Measurements from ENCODE around the gene PRELP. TPM values are rescaled to one million over a fixed set of nuclear protein-coding genes. Genes with fewer than 3 reads are reported as not detected.

Gene PRELP
- total and polyA plus RNA-seq, 9 of the 15 experiments (the other 6 are each of a cell fraction or from before 2014, with no cell fraction given), result 0.04 TPM; not detected in 8

DNA sequence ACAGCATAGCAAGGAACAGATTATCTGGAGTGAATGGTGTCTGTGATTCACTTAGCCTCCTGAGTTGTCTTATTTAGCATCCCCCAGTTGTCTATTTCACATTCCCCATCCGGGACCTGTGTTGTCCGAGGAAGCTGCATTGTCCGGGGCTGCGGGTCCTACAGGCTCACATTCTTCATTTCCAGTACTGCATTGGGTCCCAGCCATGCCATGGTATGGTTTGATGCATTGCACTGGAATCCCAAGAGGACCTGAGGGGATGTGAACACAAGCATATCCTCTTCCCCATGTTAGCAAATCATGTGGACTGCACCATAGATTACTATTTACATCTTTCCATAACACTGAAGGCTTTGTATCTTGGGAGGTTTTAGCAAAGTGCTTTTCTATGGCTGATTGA lies 48.2 kb upstream of the PRELP start:
- intact Hi-C loops (cut with micrococcal nuclease), result no loop called here
- ATAC-seq (no peak), FAIRE-seq (no peak), DNase-seq (ENCODE audit: extremely low read depth in 1 of 4, low spot score in 3 of 4) (no peak)
- no peak overlapping the region for H3K4me3 ChIP-seq
- no peak overlapping the region for H2AFZ ChIP-seq (ENCODE audit: low read depth, low read length)
- in situ Hi-C loops (cut with MboI), result no loop called here
- H3K4me2 ChIP-seq (ENCODE audit: insufficient read depth, low read length), result no peak overlapping the region
- peaks cover 17 to 53% of the 10 kb centered on the region in 2 experiments for H3K27me3 ChIP-seq (ENCODE audit: control insufficient read depth in 2 of 2, insufficient read depth in 2 of 2, low read length in 2 of 2)
- no peaks in the 10 kb centered on the region for H4K20me1 ChIP-seq (replicated peaks; ENCODE audit: control insufficient read depth, insufficient read depth, low read length)
- no peaks in the 10 kb centered on the region for H3K9me1 ChIP-seq (ENCODE audit: control insufficient read depth, insufficient read depth, low read length)
- BruUV-seq (replicated peaks), result no TSS peak
- H3K36me3 ChIP-seq (ENCODE audit: control insufficient read depth, insufficient read depth, low read length), result no peaks in the 10 kb centered on the region
- ChIA-PET CTCF (ENCODE audit: low intra/inter-chr PET ratio) (no interaction called here), POLR2A (interaction anchor here (0.6 kb wide), 2 partner anchors 243 to 470 kb away, joined by 3 read pairs; no protein-coding TSS in a partner anchor)
- no peaks in the 10 kb centered on the region for H3K79me2 ChIP-seq (ENCODE audit: control insufficient read depth, insufficient read depth, low read length)
- no peak overlapping the region for H3K27ac ChIP-seq (ENCODE audit: extremely low read depth, low read depth, low read length)
- no peaks in the 10 kb centered on the region for H3K4me1 ChIP-seq (replicated peaks in 1 of 2; ENCODE audit: control insufficient read depth in 2 of 2, insufficient read depth in 2 of 2, low read length in 2 of 2)
- no peak overlapping the region for H3K9ac ChIP-seq (ENCODE audit: insufficient read depth in 1 of 2, low read depth in 2 of 2, low read length in 2 of 2)
- WGBS (ENCODE audit: insufficient coverage, low coverage, missing lambda C conversion rate), result 0% methylated on average over 4 of the region's 4 CpGs
- H3K9me3 ChIP-seq (replicated peaks; ENCODE audit: control insufficient read depth, insufficient read depth, low read depth, low read length), result no peaks in the 10 kb centered on the region
- TF ChIP-seq RBM15 (IDR thresholded peaks at IDR 0.05; ENCODE audit: insufficient read depth, low read length), result no peak
- no peak for TF ChIP-seq ZNF354B (CRISPR knock-in tag; IDR thresholded peaks at IDR 0.05)
- TF ChIP-seq EWSR1 (IDR thresholded peaks at IDR 0.05; ENCODE audit: borderline replicate concordance, low read depth, partially characterized antibody), result no peak
- no peak for TF ChIP-seq ZKSCAN1 (IDR thresholded peaks at IDR 0.05; ENCODE audit: low read depth, low read length)
- no peak for TF ChIP-seq RBM25 (IDR thresholded peaks at IDR 0.05; ENCODE audit: low read depth, low read length, severe bottlenecking)
- TF ChIP-seq HCFC1 (IDR thresholded peaks at IDR 0.05; ENCODE audit: low read depth, low read length), result no peak
- TF ChIP-seq, protein P1, sequence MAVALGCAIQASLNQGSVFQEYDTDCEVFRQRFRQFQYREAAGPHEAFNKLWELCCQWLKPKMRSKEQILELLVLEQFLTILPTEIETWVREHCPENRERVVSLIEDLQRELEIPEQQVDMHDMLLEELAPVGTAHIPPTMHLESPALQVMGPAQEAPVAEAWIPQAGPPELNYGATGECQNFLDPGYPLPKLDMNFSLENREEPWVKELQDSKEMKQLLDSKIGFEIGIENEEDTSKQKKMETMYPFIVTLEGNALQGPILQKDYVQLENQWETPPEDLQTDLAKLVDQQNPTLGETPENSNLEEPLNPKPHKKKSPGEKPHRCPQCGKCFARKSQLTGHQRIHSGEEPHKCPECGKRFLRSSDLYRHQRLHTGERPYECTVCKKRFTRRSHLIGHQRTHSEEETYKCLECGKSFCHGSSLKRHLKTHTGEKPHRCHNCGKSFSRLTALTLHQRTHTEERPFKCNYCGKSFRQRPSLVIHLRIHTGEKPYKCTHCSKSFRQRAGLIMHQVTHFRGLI (CRISPR knock-in tag; IDR thresholded peaks at IDR 0.05), result no peak
- no peak for TF ChIP-seq ZNF551 (CRISPR knock-in tag; IDR thresholded peaks at IDR 0.05)
- no peak for TF ChIP-seq NCOA2 (IDR thresholded peaks at IDR 0.05; ENCODE audit: partially characterized antibody in 2 of 2)
- no peak for TF ChIP-seq SIX5 (IDR thresholded peaks at IDR 0.05; ENCODE audit: borderline replicate concordance in 1 of 2, insufficient read depth in 1 of 2, low read depth in 1 of 2, low read length in 2 of 2)
- no peak for TF ChIP-seq FOXA3 (CRISPR knock-in tag; conservative IDR thresholded peaks at IDR 0.05 in 1 of 2, IDR thresholded peaks at IDR 0.05 in 1 of 2)
- TF ChIP-seq MXI1 (IDR thresholded peaks at IDR 0.05; ENCODE audit: low read depth, low read length), result no peak
- TF ChIP-seq PHB (CRISPR knock-in tag; IDR thresholded peaks at IDR 0.05), result no peak
- TF ChIP-seq, protein P2, sequence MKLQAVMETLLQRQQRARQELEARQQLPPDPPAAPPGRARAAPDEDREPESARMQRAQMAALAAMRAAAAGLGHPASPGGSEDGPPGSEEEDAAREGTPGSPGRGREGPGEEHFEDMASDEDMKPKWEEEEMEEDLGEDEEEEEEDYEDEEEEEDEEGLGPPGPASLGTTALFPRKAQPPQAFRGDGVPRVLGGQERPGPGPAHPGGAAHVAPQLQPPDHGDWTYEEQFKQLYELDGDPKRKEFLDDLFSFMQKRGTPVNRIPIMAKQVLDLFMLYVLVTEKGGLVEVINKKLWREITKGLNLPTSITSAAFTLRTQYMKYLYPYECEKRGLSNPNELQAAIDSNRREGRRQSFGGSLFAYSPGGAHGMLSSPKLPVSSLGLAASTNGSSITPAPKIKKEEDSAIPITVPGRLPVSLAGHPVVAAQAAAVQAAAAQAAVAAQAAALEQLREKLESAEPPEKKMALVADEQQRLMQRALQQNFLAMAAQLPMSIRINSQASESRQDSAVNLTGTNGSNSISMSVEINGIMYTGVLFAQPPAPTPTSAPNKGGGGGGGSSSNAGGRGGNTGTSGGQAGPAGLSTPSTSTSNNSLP (IDR thresholded peaks at IDR 0.05; ENCODE audit: borderline replicate concordance, low read depth, low read length), result no peak
- TF ChIP-seq, protein P3, sequence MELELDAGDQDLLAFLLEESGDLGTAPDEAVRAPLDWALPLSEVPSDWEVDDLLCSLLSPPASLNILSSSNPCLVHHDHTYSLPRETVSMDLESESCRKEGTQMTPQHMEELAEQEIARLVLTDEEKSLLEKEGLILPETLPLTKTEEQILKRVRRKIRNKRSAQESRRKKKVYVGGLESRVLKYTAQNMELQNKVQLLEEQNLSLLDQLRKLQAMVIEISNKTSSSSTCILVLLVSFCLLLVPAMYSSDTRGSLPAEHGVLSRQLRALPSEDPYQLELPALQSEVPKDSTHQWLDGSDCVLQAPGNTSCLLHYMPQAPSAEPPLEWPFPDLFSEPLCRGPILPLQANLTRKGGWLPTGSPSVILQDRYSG (tag; conservative IDR thresholded peaks at IDR 0.05; ENCODE audit: low read depth), result no peak
- TF ChIP-seq ZFP36 (IDR thresholded peaks at IDR 0.05; ENCODE audit: low read depth, low read length, partially characterized antibody), result no peak
- no peak for TF ChIP-seq ZNF766 (CRISPR knock-in tag; conservative IDR thresholded peaks at IDR 0.05)
